ENCODE measurements around the gene GET3. TPM values are rescaled to one million over a fixed set of nuclear protein-coding genes. Genes with fewer than 3 reads are reported as not detected.

GET3 gene
- total RNA-seq, 4 donors from 2014 or later: 52.6 to 85.1 (median 70.5) TPM

DNA sequence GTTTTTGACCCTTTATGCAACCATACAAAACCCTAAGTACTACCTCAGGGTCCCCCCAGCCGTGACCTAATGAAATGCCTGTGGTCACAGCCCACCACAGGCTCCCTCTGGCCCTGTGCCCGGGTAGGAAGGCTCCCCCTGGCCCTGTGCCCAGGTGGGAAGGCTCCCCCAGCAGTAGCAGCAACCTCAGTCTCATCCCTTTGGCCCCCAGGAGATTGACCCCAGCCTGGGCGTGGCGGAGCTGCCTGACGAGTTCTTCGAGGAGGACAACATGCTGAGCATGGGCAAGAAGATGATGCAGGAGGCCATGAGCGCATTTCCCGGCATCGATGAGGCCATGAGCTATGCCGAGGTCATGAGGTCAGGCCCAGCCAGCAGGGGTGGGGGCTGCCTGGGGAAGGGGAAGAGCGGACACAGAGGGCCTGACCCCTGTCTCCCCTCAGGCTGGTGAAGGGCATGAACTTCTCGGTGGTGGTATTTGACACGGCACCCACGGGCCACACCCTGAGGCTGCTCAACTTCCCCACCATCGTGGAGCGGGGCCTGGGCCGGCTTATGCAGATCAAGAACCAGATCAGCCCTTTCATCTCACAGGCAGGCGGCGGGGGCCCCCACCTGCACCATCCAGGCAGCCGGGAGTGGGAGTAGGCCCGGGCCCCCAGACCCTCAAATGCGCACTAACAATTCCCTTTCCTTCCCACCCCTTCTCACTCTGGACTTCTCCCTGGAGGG lies 8.0 kb downstream of the GET3 start:
- peaks cover 4 to 15% (median 6%) of the 10 kb centered on the region in 3 donors for H3K27me3 ChIP-seq
- in situ Hi-C loops (cut with MboI; ENCODE audit: low sequenced_read_pairs in 4 of 4): no loop called here
- H3K27ac ChIP-seq: no peak overlapping the region
- TF ChIP-seq POLR2A (IDR thresholded peaks at IDR 0.05): no peak
- TF ChIP-seq, protein P1, sequence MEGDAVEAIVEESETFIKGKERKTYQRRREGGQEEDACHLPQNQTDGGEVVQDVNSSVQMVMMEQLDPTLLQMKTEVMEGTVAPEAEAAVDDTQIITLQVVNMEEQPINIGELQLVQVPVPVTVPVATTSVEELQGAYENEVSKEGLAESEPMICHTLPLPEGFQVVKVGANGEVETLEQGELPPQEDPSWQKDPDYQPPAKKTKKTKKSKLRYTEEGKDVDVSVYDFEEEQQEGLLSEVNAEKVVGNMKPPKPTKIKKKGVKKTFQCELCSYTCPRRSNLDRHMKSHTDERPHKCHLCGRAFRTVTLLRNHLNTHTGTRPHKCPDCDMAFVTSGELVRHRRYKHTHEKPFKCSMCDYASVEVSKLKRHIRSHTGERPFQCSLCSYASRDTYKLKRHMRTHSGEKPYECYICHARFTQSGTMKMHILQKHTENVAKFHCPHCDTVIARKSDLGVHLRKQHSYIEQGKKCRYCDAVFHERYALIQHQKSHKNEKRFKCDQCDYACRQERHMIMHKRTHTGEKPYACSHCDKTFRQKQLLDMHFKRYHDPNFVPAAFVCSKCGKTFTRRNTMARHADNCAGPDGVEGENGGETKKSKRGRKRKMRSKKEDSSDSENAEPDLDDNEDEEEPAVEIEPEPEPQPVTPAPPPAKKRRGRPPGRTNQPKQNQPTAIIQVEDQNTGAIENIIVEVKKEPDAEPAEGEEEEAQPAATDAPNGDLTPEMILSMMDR (IDR thresholded peaks at IDR 0.05 in 4 of 5, conservative IDR thresholded peaks at IDR 0.05 in 1 of 5): no peak
- H3K4me3 ChIP-seq: no peak overlapping the region
- H3K9me3 ChIP-seq: no peaks in the 10 kb centered on the region
- H3K4me1 ChIP-seq: peaks cover 0 to 3% of the 10 kb centered on the region in 2 donors
- intact Hi-C loops (cut with DNase I; ENCODE audit: low total_unique reads): no loop called here
- DNase-seq (no peak), ATAC-seq (no peak)
- H3K36me3 ChIP-seq: peaks cover 0 to 71% of the 10 kb centered on the region in 2 donors

DNA sequence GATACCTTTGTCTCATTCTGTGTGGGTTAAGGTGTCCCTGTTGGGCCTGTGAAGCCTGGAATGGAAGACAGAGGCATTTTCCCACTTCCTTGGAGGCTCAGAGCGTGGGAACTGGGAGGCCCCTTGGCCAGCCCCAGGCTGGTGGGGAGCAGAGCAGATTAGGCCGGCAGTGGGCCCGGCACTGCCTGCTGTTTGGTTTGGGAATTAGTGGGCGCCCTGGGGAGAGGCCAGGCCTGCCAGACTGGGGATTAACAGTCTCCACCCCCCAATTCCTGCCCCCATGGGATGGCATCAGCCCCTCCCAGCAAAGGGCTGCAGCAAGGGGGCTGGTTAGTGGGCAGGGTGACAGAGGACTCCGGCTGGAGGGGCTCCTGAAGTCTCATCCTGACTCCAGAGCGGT lies 11.2 kb downstream of the GET3 start:
- H3K4me3 ChIP-seq: no peak overlapping the region
- no peak for DNase-seq
- ATAC-seq: no peak
- in situ Hi-C loops (cut with MboI; ENCODE audit: low sequenced_read_pairs in 4 of 4) (no loop called here), intact Hi-C loops (cut with DNase I; ENCODE audit: low total_unique reads) (no loop called here)
- peaks cover 15 to 27% (median 18%) of the 10 kb centered on the region in 3 donors for H3K27me3 ChIP-seq
- H3K9me3 ChIP-seq: no peaks in the 10 kb centered on the region
- H3K27ac ChIP-seq: no peak overlapping the region
- peaks cover 0 to 46% of the 10 kb centered on the region in 2 donors for H3K36me3 ChIP-seq
- TF ChIP-seq POLR2A (IDR thresholded peaks at IDR 0.05): no peak
- TF ChIP-seq, protein P1 (IDR thresholded peaks at IDR 0.05 in 4 of 5, conservative IDR thresholded peaks at IDR 0.05 in 1 of 5): no peak
- peaks cover 0 to 3% of the 10 kb centered on the region in 2 donors for H3K4me1 ChIP-seq

DNA sequence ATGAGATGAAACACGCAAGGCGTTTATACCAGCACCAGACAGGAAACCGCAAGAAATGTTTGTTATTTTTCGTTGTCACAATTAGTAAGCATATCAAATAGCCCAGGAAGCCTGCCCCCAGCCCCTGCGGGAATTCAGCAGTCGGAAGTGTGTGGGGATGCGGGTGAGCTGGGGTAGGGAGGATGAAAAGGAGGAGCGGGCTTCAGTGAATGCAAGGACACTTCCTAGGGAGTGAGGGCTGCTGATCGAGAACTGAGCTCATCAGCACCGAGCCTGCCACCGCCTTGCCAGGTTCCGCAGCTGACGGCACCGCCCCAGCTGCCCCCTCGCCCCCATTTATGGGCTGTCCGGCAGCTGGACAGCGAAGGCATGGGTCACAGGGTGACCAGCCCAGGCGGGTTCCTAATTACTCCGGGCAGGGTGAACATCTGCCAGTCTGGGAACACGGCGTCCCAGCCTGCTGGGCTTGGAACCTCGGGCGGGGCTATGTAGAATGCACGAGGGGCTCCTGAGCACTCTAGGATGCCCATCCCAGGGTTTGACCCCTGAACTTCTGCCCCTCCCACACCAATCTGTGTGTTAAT lies 12.7 kb downstream of the GET3 start:
- H3K27ac ChIP-seq: no peak overlapping the region
- intact Hi-C loops (cut with DNase I; ENCODE audit: low total_unique reads) (no loop called here), in situ Hi-C loops (cut with MboI; ENCODE audit: low sequenced_read_pairs in 4 of 4) (no loop called here)
- TF ChIP-seq, protein P1 (IDR thresholded peaks at IDR 0.05 in 4 of 5, conservative IDR thresholded peaks at IDR 0.05 in 1 of 5): no peak
- no peak for TF ChIP-seq POLR2A (IDR thresholded peaks at IDR 0.05)
- H3K36me3 ChIP-seq: peaks cover 0 to 35% of the 10 kb centered on the region in 2 donors
- peaks cover 0 to 3% of the 10 kb centered on the region in 2 donors for H3K4me1 ChIP-seq
- peak in 1 of 2 donors; percentile 32 for DNase-seq
- peaks cover 15 to 27% (median 18%) of the 10 kb centered on the region in 3 donors for H3K27me3 ChIP-seq
- peak; percentile 46 to 59 for ATAC-seq
- no peak overlapping the region for H3K4me3 ChIP-seq
- H3K9me3 ChIP-seq: no peaks in the 10 kb centered on the region

DNA sequence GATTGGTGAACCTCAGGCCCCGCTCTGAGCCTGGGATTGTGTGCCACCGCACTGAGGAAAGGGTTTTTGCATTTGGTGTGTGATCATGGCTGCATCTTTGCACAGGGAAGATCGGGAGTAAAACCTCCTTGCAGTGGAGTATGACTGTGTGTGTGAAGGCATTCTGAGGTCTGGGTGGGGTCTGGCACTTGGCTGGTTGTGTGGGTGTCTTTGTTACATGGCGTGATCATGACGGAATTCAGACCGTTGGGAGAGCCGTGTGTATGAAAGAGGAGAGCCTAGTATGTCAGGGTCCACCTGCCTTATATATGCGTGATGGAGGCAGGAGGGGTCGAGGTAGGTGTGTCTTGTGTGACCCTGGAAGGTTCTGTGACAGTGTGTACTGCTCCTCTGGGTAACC lies 13.6 kb downstream of the GET3 start:
- Histone ChIP-seq H3K9me3 (no peaks in the 10 kb centered on the region), H3K27ac (no peak overlapping the region), H3K36me3 (peaks cover 0 to 27% of the 10 kb centered on the region in 2 donors), H3K27me3 (peaks cover 15 to 27% (median 18%) of the 10 kb centered on the region in 3 donors), H3K4me3 (no peak overlapping the region), H3K4me1 (peaks cover 0 to 3% of the 10 kb centered on the region in 2 donors)
- ATAC-seq (no peak), DNase-seq (no peak)
- in situ Hi-C loops (cut with MboI; ENCODE audit: low sequenced_read_pairs in 4 of 4) (no loop called here), intact Hi-C loops (cut with DNase I; ENCODE audit: low total_unique reads) (no loop called here)
- TF ChIP-seq, protein P1 (IDR thresholded peaks at IDR 0.05 in 4 of 5, conservative IDR thresholded peaks at IDR 0.05 in 1 of 5): no peak
